ENCODE measurements around the gene TUBB4A. TPM values are rescaled to one million over a fixed set of nuclear protein-coding genes. Genes with fewer than 3 reads are reported as not detected.

TUBB4A gene
- total and polyA plus RNA-seq, 9 of the 15 experiments (the other 6 are each of a cell fraction or from before 2014, with no cell fraction given) = 0.14 to 7.0 (median 0.75) TPM

GRCh38 chr19:6457958-6458694 lies 44.0 kb downstream of the TUBB4A start (continued):
- peak; percentile 96 for TF ChIP-seq JUND (IDR thresholded peaks at IDR 0.05; ENCODE audit: borderline replicate concordance, low read depth, low read length)
- peak; percentile 90; the same call in 2 of the 3 replicates for TF ChIP-seq JUND (tag; IDR thresholded peaks at IDR 0.05; ENCODE audit: borderline replicate concordance, low read depth, low read length)
- TF ChIP-seq NELFE (IDR thresholded peaks at IDR 0.05; ENCODE audit: insufficient read depth, insufficient read length) = no peak
- TF ChIP-seq MAFG (tag; conservative IDR thresholded peaks at IDR 0.05) = no peak
- no peak for TF ChIP-seq E2F3 (CRISPR knock-in tag; IDR thresholded peaks at IDR 0.05)
- TF ChIP-seq ZNF398 (CRISPR knock-in tag; IDR thresholded peaks at IDR 0.05) = no peak
- TF ChIP-seq ZBTB17 (CRISPR knock-in tag; IDR thresholded peaks at IDR 0.05) = no peak
- TF ChIP-seq FUS (optimal IDR thresholded peaks at IDR 0.05; ENCODE audit: low read depth, low read length) = no peak
- TF ChIP-seq NFE2 (IDR thresholded peaks at IDR 0.05; ENCODE audit: low read depth) = no peak
- TF ChIP-seq, protein P1, sequence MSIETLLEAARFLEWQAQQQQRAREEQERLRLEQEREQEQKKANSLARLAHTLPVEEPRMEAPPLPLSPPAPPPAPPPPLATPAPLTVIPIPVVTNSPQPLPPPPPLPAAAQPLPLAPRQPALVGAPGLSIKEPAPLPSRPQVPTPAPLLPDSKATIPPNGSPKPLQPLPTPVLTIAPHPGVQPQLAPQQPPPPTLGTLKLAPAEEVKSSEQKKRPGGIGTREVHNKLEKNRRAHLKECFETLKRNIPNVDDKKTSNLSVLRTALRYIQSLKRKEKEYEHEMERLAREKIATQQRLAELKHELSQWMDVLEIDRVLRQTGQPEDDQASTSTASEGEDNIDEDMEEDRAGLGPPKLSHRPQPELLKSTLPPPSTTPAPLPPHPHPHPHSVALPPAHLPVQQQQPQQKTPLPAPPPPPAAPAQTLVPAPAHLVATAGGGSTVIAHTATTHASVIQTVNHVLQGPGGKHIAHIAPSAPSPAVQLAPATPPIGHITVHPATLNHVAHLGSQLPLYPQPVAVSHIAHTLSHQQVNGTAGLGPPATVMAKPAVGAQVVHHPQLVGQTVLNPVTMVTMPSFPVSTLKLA (conservative IDR thresholded peaks at IDR 0.05) = no peak
- no peak for TF ChIP-seq BRD4 (IDR thresholded peaks at IDR 0.05)
- TF ChIP-seq ZNF12 (CRISPR knock-in tag; IDR thresholded peaks at IDR 0.05) = no peak
- 0 out of 2 replicates have a peak, but pooled peaks have one; percentile 1 for TF ChIP-seq ZC3H4 (CRISPR knock-in tag; IDR thresholded peaks at IDR 0.05; ENCODE audit: borderline replicate concordance)
- TF ChIP-seq CREB1 (IDR thresholded peaks at IDR 0.05) = no peak
- TF ChIP-seq CREB1 (CRISPR knock-in tag; IDR thresholded peaks at IDR 0.05) = no peak
- TF ChIP-seq, protein P2, sequence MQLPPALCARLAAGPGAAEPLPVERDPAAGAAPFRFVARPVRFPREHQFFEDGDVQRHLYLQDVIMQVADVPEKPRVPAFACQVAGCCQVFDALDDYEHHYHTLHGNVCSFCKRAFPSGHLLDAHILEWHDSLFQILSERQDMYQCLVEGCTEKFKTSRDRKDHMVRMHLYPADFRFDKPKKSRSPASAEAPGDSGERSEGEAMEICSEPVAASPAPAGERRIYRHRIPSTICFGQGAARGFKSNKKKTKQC (CRISPR knock-in tag; IDR thresholded peaks at IDR 0.05) = 0 out of 2 replicates have a peak, but pooled peaks have one; percentile 49
- no peak for TF ChIP-seq MITF (IDR thresholded peaks at IDR 0.05)
- no peak for TF ChIP-seq ZNF134 (CRISPR knock-in tag; conservative IDR thresholded peaks at IDR 0.05)
- TF ChIP-seq BRF2 (IDR thresholded peaks at IDR 0.05; ENCODE audit: borderline replicate concordance, insufficient read depth, insufficient read length) = no peak
- peak; percentile 6 for TF ChIP-seq FOS (IDR thresholded peaks at IDR 0.05; ENCODE audit: extremely low read depth, insufficient read length)
- 0 out of 2 replicates have a peak, but pooled peaks have one; percentile 33 for TF ChIP-seq ZNF589 (CRISPR knock-in tag; IDR thresholded peaks at IDR 0.05; ENCODE audit: low read depth)
- TF ChIP-seq DDX20 (tag; IDR thresholded peaks at IDR 0.05; ENCODE audit: low read depth) = no peak
- peak; percentile 94 for TF ChIP-seq ESRRA (IDR thresholded peaks at IDR 0.05; ENCODE audit: borderline replicate concordance, low read depth)
